IMR-90 (cell line): ENCODE results near the gene SUGCT. TPM values are rescaled to one million over a fixed set of nuclear protein-coding genes. Genes with fewer than 3 reads are reported as not detected.

ENCODE experiments used
- ATAC-seq: fragments of 200-7000 bp; cut with Tn5 transposase; 2 replicates; pipeline ENCODE4 v1.9.1; 2020; ENCODE audit warnings: low read depth, mild to moderate bottlenecking, moderate library complexity
- BruUV-seq: library from RNA; stranded (reverse); fragments of 400-500 nt; replicated peaks from 2 replicates; lab custom pipeline; 2021; lab: Mats Ljungman, UMichigan
- CTCF ChIA-PET: fragments of 300-600 bp; formaldehyde crosslinking; extraction: SDS; loops from one replicate; lab custom pipeline; 2021; ENCODE audit warnings: antibody characterized with exemption; lab: Yijun Ruan, JAX
- POLR2A ChIA-PET: fragments of 300-600 bp; sonication (Branson Sonifier 250); formaldehyde crosslinking; loops from one replicate; lab custom pipeline; 2022; ENCODE audit warnings: antibody characterized with exemption; ENCODE audit not compliant: unreplicated experiment; lab: Charles Lee
- DNase-seq: peaks from one replicate; pipeline ENCODE4 v3.0.0; 2013
- H2AFZ ChIP-seq: replicated peaks from 2 replicates; pipeline ENCODE3; 2013; ENCODE audit warnings: low read length, mild to moderate bottlenecking; ENCODE audit not compliant: poor library complexity
- H2AK5ac ChIP-seq: 2 replicates; pipeline ENCODE4 v1.6.1; 2013; ENCODE audit warnings: low read depth, low read length, inconsistent platforms
- H2AK9ac ChIP-seq: replicated peaks from 2 replicates; pipeline ENCODE3; 2013; ENCODE audit warnings: mild to moderate bottlenecking, low read depth, low read length, moderate library complexity; ENCODE audit not compliant: poor library complexity
- H2BK120ac ChIP-seq: 2 replicates; pipeline ENCODE4 v1.6.1; 2013; ENCODE audit warnings: low read depth, low read length, inconsistent platforms
- H2BK15ac ChIP-seq: 3 replicates; pipeline ENCODE4 v1.6.1; 2013; ENCODE audit warnings: low read depth, low read length, inconsistent platforms
- H2BK20ac ChIP-seq: 2 replicates; pipeline ENCODE4 v1.6.1; 2013; ENCODE audit warnings: low read depth, mild to moderate bottlenecking, inconsistent platforms, low read length, moderate library complexity
- H2BK5ac ChIP-seq: 2 replicates; pipeline ENCODE4 v1.6.1; 2013; ENCODE audit warnings: mild to moderate bottlenecking, low read depth, low read length, inconsistent platforms; ENCODE audit not compliant: poor library complexity, severe bottlenecking
- H3K14ac ChIP-seq: replicated peaks from 2 replicates; pipeline ENCODE4 v1.6.1; 2013; ENCODE audit warnings: low read depth, low read length, inconsistent platforms
- H3K18ac ChIP-seq: 2 replicates; pipeline ENCODE4 v1.6.1; 2013; ENCODE audit warnings: low read depth, low read length, control low read depth
- H3K23ac ChIP-seq: 2 replicates; pipeline ENCODE4 v1.6.1; 2013; ENCODE audit warnings: low read depth, low read length, inconsistent platforms
- H3K27ac ChIP-seq: 2 replicates; pipeline ENCODE4 v1.5.1; 2013; ENCODE audit warnings: mild to moderate bottlenecking, control low read depth, low read length; ENCODE audit not compliant: insufficient read depth
- H3K27me3 ChIP-seq: 2 replicates; pipeline ENCODE4 v1.6.1; 2013; ENCODE audit warnings: low read length; ENCODE audit not compliant: control insufficient read depth, insufficient read depth
- H3K36me3 ChIP-seq: 2 replicates; pipeline ENCODE4 v1.6.1; 2013; ENCODE audit warnings: low read length, mixed read lengths; ENCODE audit not compliant: control insufficient read depth, insufficient read depth
- H3K4ac ChIP-seq: 2 replicates; pipeline ENCODE4 v1.6.1; 2013; ENCODE audit warnings: low read depth, low read length, inconsistent platforms
- H3K4me1 ChIP-seq: 2 replicates; pipeline ENCODE4 v1.6.1; 2013; ENCODE audit warnings: low read length, mixed read lengths; ENCODE audit not compliant: control insufficient read depth, insufficient read depth
- H3K4me2 ChIP-seq: 2 replicates; pipeline ENCODE4 v1.6.1; 2013; ENCODE audit warnings: low read depth, mild to moderate bottlenecking, control low read depth, low read length, moderate library complexity
- H3K4me3 ChIP-seq: 2 replicates; pipeline ENCODE4 v1.5.1; 2013; ENCODE audit warnings: low read depth, mild to moderate bottlenecking, control low read depth, low read length, moderate library complexity; ENCODE audit not compliant: insufficient read depth
- H3K56ac ChIP-seq: 2 replicates; pipeline ENCODE4 v1.6.1; 2013; ENCODE audit warnings: low read length, inconsistent platforms; ENCODE audit not compliant: insufficient read depth; ENCODE audit errors: extremely low read depth
- H3K79me1 ChIP-seq, 2 experiments: 2 replicates each; pipeline ENCODE4 v1.6.1; 2013; ENCODE audit warnings: low read length in 2 of 2, inconsistent platforms in 1 of 2, low read depth in 1 of 2
- H3K9ac ChIP-seq: 2 replicates; pipeline ENCODE4 v1.6.1; 2013; ENCODE audit warnings: low read depth, low read length, control low read depth
- H3K9me1 ChIP-seq: 2 replicates; pipeline ENCODE4 v1.6.1; 2013; ENCODE audit warnings: low read length, inconsistent platforms; ENCODE audit not compliant: insufficient read depth
- H3K9me3 ChIP-seq: 2 replicates; pipeline ENCODE4 v1.6.1; 2013; ENCODE audit warnings: low read length; ENCODE audit not compliant: control insufficient read depth, insufficient read depth
- H4K20me1 ChIP-seq: 2 replicates; pipeline ENCODE4 v1.6.1; 2013; ENCODE audit warnings: low read length, inconsistent platforms; ENCODE audit not compliant: insufficient read depth
- H4K5ac ChIP-seq: 2 replicates; pipeline ENCODE4 v1.6.1; 2013; ENCODE audit warnings: mild to moderate bottlenecking, low read depth, low read length, control low read depth
- H4K8ac ChIP-seq, 2 experiments: 2 replicates each; pipeline ENCODE4 v1.6.1; 2013; ENCODE audit warnings: low read depth in 2 of 2, low read length in 2 of 2, control low read depth in 1 of 2, inconsistent platforms in 1 of 2
- H4K91ac ChIP-seq: 2 replicates; pipeline ENCODE4 v1.6.1; 2013; ENCODE audit warnings: low read depth, low read length, inconsistent platforms; ENCODE audit not compliant: insufficient read depth
- CEBPB ChIP-seq: IDR thresholded peaks from 2 replicates; pipeline ENCODE4 v1.6.1; 2012; ENCODE audit warnings: low read depth, low read length, improper control_type of control experiment
- MAZ ChIP-seq: IDR thresholded peaks from 2 replicates; pipeline ENCODE4 v1.6.1; 2012; ENCODE audit warnings: low read depth, mild to moderate bottlenecking, low read length, improper control_type of control experiment, moderate library complexity, borderline replicate concordance
- POLR2A ChIP-seq: IDR thresholded peaks from 2 replicates; pipeline ENCODE4 v1.6.1; 2012; ENCODE audit warnings: mild to moderate bottlenecking, low read depth, low read length
- RFX5 ChIP-seq: IDR thresholded peaks from 2 replicates; pipeline ENCODE4 v1.8.0; 2012; ENCODE audit warnings: low read depth, mild to moderate bottlenecking, low read length, moderate library complexity
- WGBS, 2 experiments: methylation state at CpG; one replicate each; pipeline versions ENCODE4 v1.1.5 to v1.1.7; 2013; ENCODE audit warnings: missing lambda C conversion rate in 2 of 2; ENCODE audit not compliant: insufficient read length in 1 of 2; ENCODE audit errors: extremely low coverage in 2 of 2; 5-methylcytosine and 5-hydroxymethylcytosine counted together
- dilution Hi-C: fragments of 300-500 bp; cut with HindIII; formaldehyde crosslinking; loops from one replicate; pipeline ENCODE4 v1.14.3; 2018; ENCODE audit warnings: low sequenced_read_pairs; ENCODE audit not compliant: unreplicated experiment
- in situ Hi-C: fragments of 300-500 bp; cut with MboI; formaldehyde crosslinking; loops from 3 replicates; pipeline ENCODE4 v1.14.3; 2019; ENCODE audit warnings: low sequenced_read_pairs, inconsistent platforms, mixed read lengths
- intact Hi-C: fragments of 100-400 bp; cut with micrococcal nuclease; formaldehyde crosslinking; loops from 2 replicates; pipeline ENCODE4 v1.10.0; 2022
- polyA plus RNA-seq, 3 experiments: library from polyadenylated mRNA; depleted of rRNA; stranded (reverse); fragments of >200 nt; gene quantifications; 2 replicates each; pipeline ENCODE4 v1.2.3, GENCODE V29; 2012; ENCODE audit warnings: low replicate concordance in 1 of 3
- total RNA-seq: library from RNA; depleted of rRNA; stranded (reverse); fragments of >200 nt; gene quantifications from 2 replicates; pipeline ENCODE4 v1.2.3, GENCODE V29; 2012
- TF ChIP-seq, protein P1 (sequence below): fragments of 150-350 bp; IDR thresholded peaks from 2 replicates; pipeline ENCODE4 v1.6.1; 2017; ENCODE audit warnings: mild to moderate bottlenecking, antibody characterized with exemption, low read length, low read depth

Gene SUGCT
- total and polyA plus RNA-seq, 2 of the 4 experiments (the other 2 are of a cell fraction) = 5.9 to 8.3 TPM

DNA sequence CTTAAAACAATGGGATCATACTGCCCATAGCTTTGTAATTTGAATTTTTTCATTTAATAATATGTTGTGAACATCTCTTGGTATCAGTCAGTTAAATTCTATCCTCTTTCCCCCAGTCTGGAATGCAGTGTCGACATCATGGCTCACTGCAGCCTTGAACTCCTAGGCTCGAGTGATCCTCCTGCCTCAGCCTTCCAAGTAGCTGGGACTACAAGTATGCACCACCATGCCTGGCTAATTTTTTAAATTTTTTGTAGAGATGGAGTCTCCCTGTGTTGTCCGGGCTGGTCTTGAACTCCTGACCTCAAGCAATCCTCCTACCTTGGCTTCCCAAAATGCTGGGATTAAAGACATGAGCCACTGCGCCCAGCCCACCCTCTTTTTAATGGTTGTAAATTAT is 35.0 kb upstream of the SUGCT start:
- H4K8ac ChIP-seq = no peak overlapping the region
- WGBS, 2 experiments = 100% methylated on average over 1 of the region's 4 CpGs; no CpG with 5 or more reads in 1 of the 2 experiments
- H4K91ac ChIP-seq = no peak overlapping the region
- no peaks in the 10 kb centered on the region for H3K9me1 ChIP-seq
- H3K27ac ChIP-seq = no peak overlapping the region
- H3K27me3 ChIP-seq = no peaks in the 10 kb centered on the region
- no peak overlapping the region for H3K14ac ChIP-seq
- H2BK5ac ChIP-seq = no peak overlapping the region
- no peak overlapping the region for H3K4ac ChIP-seq
- 0 out of 2 replicates have a peak, but pooled peaks cover 3% of the 10 kb centered on the region for H4K20me1 ChIP-seq
- no peak overlapping the region for H3K4me3 ChIP-seq
- no peaks in the 10 kb centered on the region for H3K9me3 ChIP-seq
- POLR2A ChIA-PET = no interaction called here
- H3K79me1 ChIP-seq = peaks cover 6 to 9% of the 10 kb centered on the region in 2 experiments; a peak in 2 of 4 replicates
- H2AK9ac ChIP-seq = no peak overlapping the region
- CTCF ChIA-PET = no interaction called here
- BruUV-seq = no TSS peak
- in situ Hi-C loops (no loop called here), intact Hi-C loops (no loop called here), dilution Hi-C loops (no loop called here)
- no peak overlapping the region for H2AFZ ChIP-seq
- no peak overlapping the region for H3K18ac ChIP-seq
- H2BK120ac ChIP-seq = no peak overlapping the region
- H2BK15ac ChIP-seq = no peak overlapping the region
- H2BK20ac ChIP-seq = no peak overlapping the region
- TF ChIP-seq, protein P1, sequence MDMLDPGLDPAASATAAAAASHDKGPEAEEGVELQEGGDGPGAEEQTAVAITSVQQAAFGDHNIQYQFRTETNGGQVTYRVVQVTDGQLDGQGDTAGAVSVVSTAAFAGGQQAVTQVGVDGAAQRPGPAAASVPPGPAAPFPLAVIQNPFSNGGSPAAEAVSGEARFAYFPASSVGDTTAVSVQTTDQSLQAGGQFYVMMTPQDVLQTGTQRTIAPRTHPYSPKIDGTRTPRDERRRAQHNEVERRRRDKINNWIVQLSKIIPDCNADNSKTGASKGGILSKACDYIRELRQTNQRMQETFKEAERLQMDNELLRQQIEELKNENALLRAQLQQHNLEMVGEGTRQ = no peak
- no peak for TF ChIP-seq MAZ
- TF ChIP-seq CEBPB = no peak
- TF ChIP-seq POLR2A = no peak
- no peak for TF ChIP-seq RFX5
- H3K4me1 ChIP-seq = no peaks in the 10 kb centered on the region
- DNase-seq (no peak), ATAC-seq (no peak)
- no peak overlapping the region for H4K5ac ChIP-seq
- no peak overlapping the region for H3K9ac ChIP-seq
- H3K23ac ChIP-seq = no peak overlapping the region
- no peak overlapping the region for H3K4me2 ChIP-seq
- H2AK5ac ChIP-seq = no peak overlapping the region
- H3K56ac ChIP-seq = no peak overlapping the region
- H3K36me3 ChIP-seq = peaks cover 3% of the 10 kb centered on the region
